Sigmoid colon (tissue), 7 donors: ENCODE measurements around the gene SATB2. TPM values are rescaled to one million over a fixed set of nuclear protein-coding genes. Genes with fewer than 3 reads are reported as not detected.
A peak's percentile ranks its signal among the peaks of the same experiment; 100 is the strongest.

Source experiments
- DNase-seq: peaks from one replicate; pipeline ENCODE4 v3.0.0-alpha.2; 2019
- H3K27ac ChIP-seq, 4 donors: fragments of 200-600 bp; sonication (generic); one replicate each; pipeline ENCODE4 v1.5.1; 2016 to 2019; ENCODE audit warnings: mild to moderate bottlenecking in 1 of 4
- H3K27me3 ChIP-seq, 3 donors: fragments of 200-600 bp; sonication (generic); one replicate each; pipeline ENCODE4 v1.5.1; 2019; ENCODE audit warnings: mild to moderate bottlenecking in 1 of 3
- H3K36me3 ChIP-seq, 4 donors: fragments of 200-600 bp; sonication (generic); one replicate each; pipeline ENCODE4 v1.5.1; 2016 to 2019
- H3K4me1 ChIP-seq, 4 donors: fragments of 200-600 bp; sonication (generic); one replicate each; pipeline ENCODE4 v1.5.1; 2017 to 2019
- H3K4me3 ChIP-seq, 4 donors: fragments of 200-600 bp; sonication (generic); one replicate each; pipeline ENCODE4 v1.5.1; 2017 to 2019; ENCODE audit warnings: mild to moderate bottlenecking in 2 of 4, moderate library complexity in 1 of 4
- H3K9me3 ChIP-seq, 4 donors: fragments of 200-600 bp in 3 of 4; sonication (generic) in 3 of 4; one replicate each; pipeline versions ENCODE4 v1.5.1 to v1.6.1; 2013 to 2019
- CTCF ChIP-seq, 4 experiments: fragments of 450-650 bp in 3 of 4; fragments of 200-600 bp in 1 of 4; IDR thresholded peaks; one replicate each; pipeline ENCODE4 v1.5.1; 2016 to 2019; ENCODE audit warnings: antibody characterized with exemption in 4 of 4, mild to moderate bottlenecking in 3 of 4, moderate library complexity in 2 of 4
- EP300 ChIP-seq, 4 donors: sonication (generic); formaldehyde crosslinking; IDR thresholded peaks; one replicate each; pipeline ENCODE4 v1.6.1; 2017; ENCODE audit warnings: antibody characterized with exemption in 4 of 4
- POLR2A ChIP-seq, 2 donors: fragments of 450-650 bp; IDR thresholded peaks; one replicate each; pipeline ENCODE4 v1.6.1; 2016; ENCODE audit warnings: antibody characterized with exemption in 2 of 2, mild to moderate bottlenecking in 2 of 2, moderate library complexity in 2 of 2
- POLR2AphosphoS5 ChIP-seq, 4 donors: sonication (generic); formaldehyde crosslinking; IDR thresholded peaks; one replicate each; pipeline ENCODE4 v1.6.1; 2017; ENCODE audit warnings: antibody characterized with exemption in 4 of 4
- WGBS, 2 donors: extraction: QIAGEN DNeasy Blood & Tissue Kit; methylation state at CpG; one replicate each; pipeline ENCODE4 v1.1.7; 2013; 5-methylcytosine and 5-hydroxymethylcytosine counted together
- intact Hi-C: fragments of 100-400 bp; cut with DNase I; formaldehyde crosslinking; loops from one replicate; pipeline ENCODE4 v1.15.1; 2023
- polyA plus RNA-seq, 3 donors: library from polyadenylated mRNA; stranded (reverse); fragments of 200-250 nt; gene quantifications; one replicate each; pipeline ENCODE4 v1.2.3, GENCODE V29; 2013
- total RNA-seq, 4 donors: library from RNA; depleted of rRNA; stranded (reverse); fragments of >200 nt; gene quantifications; one replicate each; pipeline ENCODE4 v1.1.0, GENCODE V29; 2016
- donor health status: healthy with polysubstance abuse.
- donor health status: Bipolar disorder and iron deficiency.
- donor health status: healthy.

The SATB2 gene
- total and polyA plus RNA-seq, 7 donors, result 0.95 to 43.7 (median 5.8) TPM

GRCh38 chr2:199484927-199485326, 27.2 kb upstream of the SATB2 start:
- Histone ChIP-seq H3K4me3 (no peak overlapping the region), H3K36me3 (no peaks in the 10 kb centered on the region), H3K27me3 (peaks cover 0 to 10% (median 0%) of the 10 kb centered on the region in 3 donors), H3K27ac (no peak overlapping the region), H3K9me3 (no peaks in the 10 kb centered on the region), H3K4me1 (no peaks in the 10 kb centered on the region)
- intact Hi-C loops, result loop anchor here (10.0 kb wide), 1 partner anchor 1170 kb away; no protein-coding TSS in a partner anchor
- TF ChIP-seq CTCF (IDR thresholded peaks at IDR 0.05), result no peak
- no peak for TF ChIP-seq EP300 (IDR thresholded peaks at IDR 0.05)
- no peak for TF ChIP-seq POLR2AphosphoS5 (IDR thresholded peaks at IDR 0.05)
- no peak for TF ChIP-seq POLR2A (IDR thresholded peaks at IDR 0.05)
- no peak for DNase-seq
- WGBS, 2 donors, result 91 to 98% methylated on average over 1 of the region's 1 CpG

- intact Hi-C loops, result loop anchor here (10.0 kb wide), 1 partner anchor 1166 kb away; no protein-coding TSS in a partner anchor
- 84 to 87% methylated on average over 2 of the region's 2 CpGs for WGBS, 2 donors
These were observed 23.2 kb upstream of the SATB2 start for GRCh38 chr2:199480966-199481365.

GRCh38 chr2:199477277-199477834, 19.6 kb upstream of the SATB2 start:
- Histone ChIP-seq H3K4me3 (no peak overlapping the region), H3K27me3 (peaks cover 0 to 31% (median 8%) of the 10 kb centered on the region in 3 donors), H3K4me1 (no peaks in the 10 kb centered on the region), H3K36me3 (no peaks in the 10 kb centered on the region), H3K9me3 (no peaks in the 10 kb centered on the region), H3K27ac (no peak overlapping the region)
- 10 to 50% methylated on average over 2 of the region's 2 CpGs for WGBS, 2 donors
- no peak for DNase-seq
- intact Hi-C loops, result no loop called here
- no peak for TF ChIP-seq POLR2AphosphoS5 (IDR thresholded peaks at IDR 0.05)
- no peak for TF ChIP-seq POLR2A (IDR thresholded peaks at IDR 0.05)
- TF ChIP-seq CTCF (IDR thresholded peaks at IDR 0.05), result no peak
- no peak for TF ChIP-seq EP300 (IDR thresholded peaks at IDR 0.05)

More at GRCh38 chr2:199480966-199481365, 23.2 kb upstream of the SATB2 start:
- TF ChIP-seq POLR2A (IDR thresholded peaks at IDR 0.05) (no peak), POLR2AphosphoS5 (IDR thresholded peaks at IDR 0.05) (no peak), CTCF (IDR thresholded peaks at IDR 0.05) (no peak), EP300 (IDR thresholded peaks at IDR 0.05) (no peak)
- H3K27me3 ChIP-seq, result peaks cover 0 to 9% (median 0%) of the 10 kb centered on the region in 3 donors
- no peak overlapping the region for H3K4me3 ChIP-seq
- H3K9me3 ChIP-seq, result no peaks in the 10 kb centered on the region
- H3K27ac ChIP-seq, result no peak overlapping the region
- H3K4me1 ChIP-seq, result no peaks in the 10 kb centered on the region
- no peak for DNase-seq
- no peaks in the 10 kb centered on the region for H3K36me3 ChIP-seq

- WGBS, 2 donors, result 1 to 5% methylated on average over 35 of the region's 35 CpGs
- intact Hi-C loops, result no loop called here
- Histone ChIP-seq H3K4me1 (peaks cover 0 to 35% (median 31%) of the 10 kb centered on the region in 4 donors), H3K27me3 (peaks cover 45 to 86% (median 66%) of the 10 kb centered on the region in 3 donors), H3K9me3 (no peaks in the 10 kb centered on the region), H3K27ac (no peak overlapping the region), H3K4me3 (peak overlapping the region in 3 of 4 donors; percentile 7 to 11 (median 8)), H3K36me3 (no peaks in the 10 kb centered on the region)
- peak; percentile 13 to 61 (median 50) for TF ChIP-seq CTCF (IDR thresholded peaks at IDR 0.05)
- TF ChIP-seq POLR2AphosphoS5 (IDR thresholded peaks at IDR 0.05), result no peak
- no peak for TF ChIP-seq EP300 (IDR thresholded peaks at IDR 0.05)
- DNase-seq, result no peak
These were observed 13.8 kb upstream of the SATB2 start for GRCh38 chr2:199471443-199472057.
